Heart left ventricle (tissue), 13 donors: Measurements from ENCODE around the gene CD2AP.

Source experiments
- CTCF ChIP-seq, 12 donors: fragments of 200-600 bp; sonication (generic) in 4 of 12; IDR thresholded peaks; one replicate each; pipeline versions ENCODE4 v1.5.0 to v1.8.0; 2018 to 2022; ENCODE audit warnings: antibody characterized with exemption in 12 of 12, mild to moderate bottlenecking in 5 of 12
- POLR2A ChIP-seq, 2 donors: fragments of 450-650 bp; IDR thresholded peaks; one replicate each; pipeline ENCODE4 v1.6.1; 2017; ENCODE audit warnings: antibody characterized with exemption in 2 of 2, mild to moderate bottlenecking in 2 of 2, moderate library complexity in 2 of 2
- donor health status: ischemic (EF 13 %, LVEDD 7.1; RV severe dilation, severe dysfunction).
- donor health status: DM: no; HTN: yes; CAD: no.
- donor health status: DM: no; HTN: no; CAD: no.
- donor health status: ischemic (EF 25% LVEDD 6.9; RV normal size, moderate dysfunction).
- donor health status: ischemic (EF 25% LVEDD 5.7; RV mildly dilated, moderate dysfunction).
- donor health status: ischemic (EF 35%, LVEDD 5.7; RV mildly dilated, moderate dysfunction).
- donor health status: nonischemic (EF 11% LVEDD 7.7; RV severe dilation, severe dysfunction).
- donor health status: DM: yes; HTN: yes; CAD: no.
- donor health status: PGD.
- donor health status: ischemic (EF 29% LVEDD 5.4; RV normal size, mild dysfunction).
- donor health status: nonischemic (EF 23%, LVEDD 6.1; RV moderate dilation, normal function).

- no peak for TF ChIP-seq CTCF (IDR thresholded peaks at IDR 0.05)
- no peak for TF ChIP-seq POLR2A (IDR thresholded peaks at IDR 0.05)
These were observed 186.1 kb downstream of the CD2AP start for GRCh38 chr6:47663462-47664216.
